Hippocampal formation (tissue), 2 donors: ENCODE data around the gene DNAAF3.
A peak's percentile ranks its signal among the peaks of the same experiment; 100 is the strongest.

Experiments used
- DNase-seq, 2 donors: peaks; one replicate each; lab custom pipeline; 2025; lab: John Stamatoyannopoulos, UW

DNAAF3 gene

DNA sequence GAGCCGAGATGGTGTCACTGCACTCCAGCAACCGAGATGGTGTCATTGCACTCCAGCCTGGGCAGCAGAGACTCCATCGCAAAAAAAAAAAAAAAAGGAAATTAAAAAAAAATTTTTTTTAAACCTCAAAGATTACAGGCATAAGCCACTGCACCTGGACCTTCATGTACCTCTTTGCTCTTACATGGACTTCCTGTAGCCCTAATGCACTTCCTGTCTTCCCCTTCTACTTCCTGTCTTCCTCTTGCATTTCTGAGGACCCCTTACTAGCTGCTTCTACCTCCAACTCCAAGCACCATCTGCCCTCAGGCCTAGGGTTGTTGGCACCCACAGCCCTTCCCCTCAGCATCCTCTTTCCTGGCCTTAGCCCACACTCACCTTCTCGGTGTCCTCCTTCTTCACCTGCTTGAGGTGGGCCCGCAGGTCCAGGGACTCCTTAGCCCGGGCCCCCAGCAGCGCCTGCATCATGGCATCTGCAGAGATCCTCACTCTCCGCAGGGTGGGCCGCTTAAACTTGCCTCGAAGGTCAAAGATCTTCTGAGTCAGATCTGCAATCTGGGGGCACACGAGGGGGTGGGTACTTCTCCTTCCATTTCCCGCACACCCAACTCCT lies 12.7 kb downstream of the DNAAF3 start:
- no peak for DNase-seq

DNA sequence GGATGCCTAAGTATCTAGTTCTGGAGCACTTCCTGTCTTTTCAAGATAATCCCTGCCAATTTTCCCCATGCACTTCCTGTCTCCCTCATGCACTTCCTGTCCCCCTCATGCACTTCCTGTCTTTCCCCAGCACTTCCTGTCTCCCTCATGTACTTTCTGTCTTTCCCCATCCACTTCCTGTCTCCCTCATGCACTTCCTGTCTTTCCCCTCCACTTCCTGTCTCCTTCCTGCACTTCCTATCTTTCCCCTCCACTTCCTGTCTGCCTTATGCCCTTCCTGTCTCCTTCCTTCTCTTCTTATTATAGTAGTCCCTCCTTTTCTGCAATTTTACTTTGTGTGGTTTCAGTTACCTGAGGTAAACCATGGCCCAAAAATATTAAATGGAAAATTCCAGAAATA lies 14.4 kb downstream of the DNAAF3 start:
- no peak for DNase-seq

DNA sequence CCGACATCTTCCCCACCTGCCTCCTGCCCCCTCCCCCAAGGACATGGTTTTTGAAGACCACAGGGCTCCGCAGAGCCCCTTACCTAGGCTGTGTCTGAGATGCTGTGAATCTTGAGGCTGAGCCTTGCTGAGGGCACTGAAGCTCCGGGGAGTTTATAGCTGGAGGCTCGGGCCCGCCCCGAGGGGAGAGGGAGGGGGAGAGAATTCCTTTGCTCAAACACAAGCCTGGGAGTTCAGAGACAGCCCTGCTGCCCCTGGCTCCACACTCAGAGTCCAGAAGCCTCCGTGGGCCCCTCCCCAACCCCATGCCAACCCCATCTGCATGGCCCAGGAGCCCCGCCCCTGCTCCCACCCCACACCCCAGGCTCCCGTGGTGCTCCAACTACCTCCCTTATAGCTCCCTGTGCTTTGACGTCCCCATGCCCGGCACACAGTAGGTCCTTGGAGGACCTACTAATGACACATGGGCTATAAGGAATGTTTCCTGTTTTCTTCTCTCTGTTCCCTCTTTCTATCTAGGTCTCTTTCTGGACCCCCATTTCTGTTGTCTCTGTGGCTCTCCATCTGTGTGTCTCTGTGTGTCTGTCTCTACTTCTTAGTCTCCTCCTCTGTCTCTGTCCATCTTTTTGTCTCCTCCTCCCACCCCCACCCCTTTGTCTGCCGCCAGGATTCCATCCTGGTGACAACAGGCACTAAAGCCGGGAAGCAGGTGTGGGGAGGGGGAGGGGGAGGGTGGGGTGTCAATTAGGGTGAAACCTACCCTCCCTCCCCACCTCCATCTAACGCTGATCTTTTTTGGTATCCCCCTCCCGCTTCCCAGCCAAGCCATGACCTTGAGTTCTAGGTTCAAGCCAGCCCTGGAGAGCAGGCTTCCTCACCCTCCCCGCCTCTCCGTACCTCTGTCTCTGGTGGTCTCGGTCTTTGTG lies 17.1 kb downstream of the DNAAF3 start, which contains the start of gene TNNT1:
TSS of gene TNNT1 (minus strand) at position 129 of the 926 bp plus-strand sequence. CDS start 2,049 bp downstream, outside the sequence.
- no peak for DNase-seq

DNA sequence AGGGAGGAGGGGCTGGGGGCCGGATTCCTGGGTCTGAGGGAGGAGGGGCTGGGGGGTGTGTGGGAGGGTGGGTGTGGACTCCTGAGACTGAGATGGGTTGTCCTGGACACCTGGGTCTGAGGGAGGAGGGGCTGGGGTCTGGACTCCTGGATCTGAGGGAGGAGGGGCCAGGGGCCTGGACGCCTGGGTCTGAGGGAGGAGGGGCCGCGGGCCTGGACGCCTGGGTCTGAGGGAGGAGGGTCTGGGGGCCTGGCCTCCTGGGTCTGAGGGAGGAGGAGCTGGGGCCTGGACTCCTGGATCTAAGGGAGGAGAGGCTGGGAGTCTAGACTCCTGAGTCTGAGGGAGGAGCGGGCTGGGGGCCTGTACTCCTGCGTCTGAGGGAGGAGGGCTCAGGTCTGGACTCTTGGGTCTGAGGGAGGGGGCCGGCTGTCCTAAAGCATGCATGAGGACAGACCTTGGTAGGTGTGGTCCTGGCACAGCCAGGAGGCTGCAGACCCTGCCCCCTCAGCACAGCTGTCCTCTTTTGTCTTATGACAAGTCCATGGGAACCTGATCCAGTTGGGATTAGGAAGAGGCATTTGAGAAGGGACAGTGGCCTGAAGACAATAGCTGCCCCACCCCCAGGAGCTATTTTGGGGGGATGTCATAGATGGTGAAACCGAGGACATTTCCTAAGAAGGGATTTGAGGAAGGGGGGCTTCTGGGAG lies 18.7 kb downstream of the DNAAF3 start:
- DNase-seq = no peak

DNA sequence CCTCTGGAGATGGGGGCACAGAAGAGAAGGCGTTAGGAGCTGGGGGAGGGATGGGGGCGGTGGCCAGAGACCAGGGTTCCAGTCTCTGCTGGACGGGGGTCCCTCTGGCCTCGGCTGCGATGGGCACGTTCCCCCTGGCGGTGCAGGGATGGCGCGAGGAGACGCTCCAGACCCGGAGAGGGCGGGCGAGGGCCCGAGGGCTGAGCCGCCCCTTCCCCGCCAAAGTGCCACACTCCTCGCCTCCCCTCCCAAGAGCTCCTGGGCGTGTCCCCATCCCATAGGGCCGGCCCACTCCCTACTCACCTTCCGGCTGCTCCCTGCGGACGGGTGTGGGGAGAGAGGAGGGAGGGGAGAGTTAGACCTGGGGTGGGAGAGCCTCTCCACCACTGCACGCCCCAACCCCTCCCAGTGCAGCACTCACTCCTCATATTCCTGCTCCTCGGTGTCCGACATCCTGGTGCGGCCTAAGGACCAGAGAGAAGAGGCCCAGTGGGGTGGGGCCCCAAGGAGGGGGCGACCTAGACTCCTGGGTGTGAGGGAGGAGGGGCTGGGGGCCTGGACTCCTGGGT lies 19.6 kb downstream of the DNAAF3 start:
- no peak for DNase-seq

DNA sequence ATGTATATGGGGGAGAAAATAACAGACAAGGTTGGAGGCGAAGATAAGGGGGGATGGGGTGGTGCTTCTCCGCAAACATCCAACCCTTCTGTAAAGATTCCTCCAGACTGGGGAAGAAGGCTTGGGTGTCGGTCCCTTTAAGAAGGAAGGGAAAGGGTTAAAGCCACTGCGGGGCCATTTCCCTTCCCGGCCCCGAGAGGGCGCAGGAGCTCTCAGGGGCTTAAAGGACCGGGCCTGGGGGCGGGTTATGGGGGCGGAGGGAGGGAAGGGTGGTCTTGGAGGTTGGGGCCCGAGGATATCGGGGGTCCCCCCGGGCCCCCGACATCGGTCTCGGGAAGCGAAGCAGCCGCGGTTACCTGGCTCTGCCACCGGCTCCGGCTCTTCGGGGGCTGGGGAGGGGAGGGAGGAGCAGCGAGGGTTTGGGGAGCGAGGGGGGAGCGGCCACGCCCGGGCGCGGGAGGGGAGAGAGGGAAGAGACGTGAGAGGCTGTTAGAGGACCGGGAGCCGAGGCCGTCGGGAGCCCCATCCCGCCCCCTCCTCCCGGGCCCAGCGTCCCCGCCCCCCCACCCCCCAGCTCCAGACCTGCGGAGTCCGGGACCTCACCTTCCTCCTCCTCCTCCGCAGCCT lies 20.2 kb downstream of the DNAAF3 start:
- no peak for DNase-seq

DNA sequence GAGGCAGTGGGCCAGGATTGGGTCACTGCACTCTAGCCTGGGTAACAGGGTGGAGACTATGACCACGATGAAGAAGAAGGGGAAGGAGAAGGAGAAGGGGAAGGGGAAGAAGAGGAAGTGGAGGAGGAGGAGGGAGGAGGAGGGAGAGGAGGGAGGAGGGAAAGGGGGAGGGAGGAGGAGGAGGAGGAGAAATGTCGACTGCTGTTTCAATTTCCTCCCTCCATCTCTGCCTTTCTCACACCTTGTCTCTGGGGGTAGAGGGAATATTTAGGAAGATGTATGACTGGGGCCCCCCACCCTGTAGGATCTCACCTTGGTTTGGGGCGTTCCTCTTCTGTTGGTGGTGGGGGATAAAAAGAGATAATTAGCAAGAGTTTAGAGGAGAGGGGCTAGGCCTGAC lies 21.2 kb downstream of the DNAAF3 start:
- DNase-seq = no peak

DNA sequence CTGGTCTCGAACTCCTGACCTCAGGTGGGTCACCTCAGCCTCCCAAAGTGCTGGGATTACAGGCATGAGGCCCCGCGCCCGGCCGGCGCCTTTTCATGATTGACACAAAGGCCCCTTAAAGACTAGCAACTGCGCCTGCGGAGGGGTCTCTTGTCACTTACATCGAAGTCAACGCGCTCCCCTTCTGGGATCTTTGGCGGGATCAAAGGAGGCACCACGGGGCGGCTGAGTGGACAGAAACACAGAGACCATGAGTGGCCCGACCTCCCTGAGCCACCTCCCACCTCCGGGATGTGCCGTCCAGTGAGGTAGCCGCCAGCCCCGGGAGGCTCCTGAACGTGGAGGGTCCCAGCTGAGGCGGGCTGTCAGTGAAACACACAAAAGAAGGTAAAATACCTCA lies 24.7 kb downstream of the DNAAF3 start:
- no peak for DNase-seq

DNA sequence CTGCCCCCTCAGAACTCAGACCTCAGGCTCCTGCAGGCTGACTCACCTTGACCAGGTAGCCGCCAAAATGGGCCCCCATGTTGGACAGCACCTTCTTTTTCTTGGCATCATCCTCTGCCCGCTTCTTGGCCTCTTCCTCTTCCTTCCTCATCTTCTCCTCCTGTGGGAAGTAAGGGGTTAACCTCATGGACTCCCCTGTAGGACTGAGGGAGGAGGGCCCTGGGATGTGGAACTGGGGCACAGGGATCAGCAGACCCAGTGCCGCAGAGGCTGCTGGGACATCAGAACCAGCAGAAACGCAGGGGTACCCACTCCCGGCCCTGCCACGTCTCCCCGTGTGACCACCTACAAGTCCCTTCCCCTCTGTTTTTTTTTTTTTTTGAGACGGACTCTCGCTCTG lies 28.5 kb downstream of the DNAAF3 start:
- no peak for DNase-seq

DNA sequence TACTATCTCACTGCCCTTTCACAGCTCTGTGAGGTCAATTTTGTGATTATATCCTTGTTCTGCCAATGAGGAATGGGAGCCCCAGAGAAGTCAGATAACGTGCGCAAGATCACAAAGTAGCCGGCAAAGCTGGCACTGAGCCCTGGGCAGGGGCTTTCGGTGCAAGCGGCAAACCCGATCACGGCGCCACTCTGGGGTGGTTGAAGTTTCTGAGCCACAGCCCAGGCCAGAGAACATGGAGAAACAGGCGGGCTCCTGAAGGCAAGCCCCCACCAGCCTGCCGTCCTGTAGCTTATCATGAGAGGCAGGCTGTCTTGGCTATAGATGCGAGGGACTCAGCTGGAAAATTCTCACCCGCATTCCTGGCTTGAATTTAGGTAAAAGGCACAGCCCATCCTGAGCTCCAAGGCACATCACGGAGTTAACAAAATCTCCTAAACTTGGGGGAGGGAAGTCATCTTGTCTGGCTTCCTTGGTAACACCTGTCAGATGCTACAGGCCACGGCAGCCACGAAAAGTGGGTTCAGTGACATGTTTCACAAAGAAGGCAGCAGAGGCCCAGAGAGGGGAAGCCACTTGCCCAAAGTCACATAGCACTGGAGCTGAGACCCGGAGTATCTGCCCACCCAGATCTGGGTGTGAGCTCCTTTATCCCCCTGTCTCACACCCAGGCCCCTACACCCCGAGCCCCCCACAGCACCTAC lies 29.9 kb downstream of the DNAAF3 start:
- DNase-seq = no peak

DNA sequence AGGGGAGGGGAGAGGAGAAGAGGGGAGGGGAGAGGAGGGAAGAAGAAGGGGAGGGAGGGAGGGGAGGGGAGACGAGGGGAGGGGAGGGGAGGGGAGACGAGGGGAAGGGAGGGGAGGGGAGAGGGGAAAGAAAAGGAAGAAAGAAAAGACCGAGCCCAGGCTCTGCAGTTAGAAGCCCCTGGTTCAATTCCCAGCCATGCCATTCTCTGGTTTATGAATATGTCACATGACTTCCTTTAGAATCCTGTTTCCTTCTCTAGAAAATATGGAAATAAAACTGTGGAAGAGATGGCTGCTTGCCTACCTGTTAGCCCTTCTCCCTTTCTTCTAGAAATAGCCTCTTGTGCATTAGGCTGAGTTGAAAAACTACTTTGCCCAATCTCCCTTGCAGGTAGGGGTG lies 31.7 kb downstream of the DNAAF3 start:
- no peak for DNase-seq

DNA sequence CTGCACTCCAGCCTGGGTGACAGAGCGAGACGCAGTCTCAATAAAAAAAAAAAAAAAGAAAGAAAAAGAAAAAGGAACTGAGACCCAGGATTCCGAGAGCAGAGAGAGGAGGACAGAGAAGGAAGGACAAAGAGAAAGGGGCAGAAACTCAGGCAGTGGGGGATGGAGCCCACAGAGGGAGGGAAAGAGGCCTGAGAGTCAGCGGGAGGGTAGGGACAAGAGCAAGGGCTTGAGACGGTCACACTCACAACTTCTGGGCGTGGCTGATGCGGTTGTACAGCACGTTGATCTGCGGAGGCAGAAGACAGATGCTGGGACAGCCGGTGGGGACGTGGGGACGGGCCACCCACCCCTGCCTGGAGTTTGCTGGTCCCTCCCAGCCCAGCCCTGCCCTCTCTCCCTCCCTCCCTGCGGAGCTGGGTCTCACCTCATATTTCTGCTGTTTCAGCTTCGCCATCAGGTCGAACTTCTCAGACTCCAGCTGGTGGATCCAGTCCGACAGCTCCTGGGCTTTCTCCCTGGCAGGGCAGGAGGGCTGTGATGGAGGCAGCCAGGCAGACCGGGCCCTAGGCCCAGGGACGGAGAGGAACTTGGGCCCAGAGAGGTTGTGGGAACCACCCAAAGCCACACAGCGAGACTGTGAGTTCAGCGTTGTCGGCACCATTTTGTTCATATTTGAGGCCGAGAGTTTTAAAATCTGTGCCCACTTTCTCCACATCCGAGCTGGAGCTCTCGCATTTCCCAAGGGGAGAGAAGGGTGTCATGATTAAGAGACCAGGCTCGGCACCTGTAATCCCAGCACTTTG lies 32.6 kb downstream of the DNAAF3 start:
- DNase-seq = no peak

DNA sequence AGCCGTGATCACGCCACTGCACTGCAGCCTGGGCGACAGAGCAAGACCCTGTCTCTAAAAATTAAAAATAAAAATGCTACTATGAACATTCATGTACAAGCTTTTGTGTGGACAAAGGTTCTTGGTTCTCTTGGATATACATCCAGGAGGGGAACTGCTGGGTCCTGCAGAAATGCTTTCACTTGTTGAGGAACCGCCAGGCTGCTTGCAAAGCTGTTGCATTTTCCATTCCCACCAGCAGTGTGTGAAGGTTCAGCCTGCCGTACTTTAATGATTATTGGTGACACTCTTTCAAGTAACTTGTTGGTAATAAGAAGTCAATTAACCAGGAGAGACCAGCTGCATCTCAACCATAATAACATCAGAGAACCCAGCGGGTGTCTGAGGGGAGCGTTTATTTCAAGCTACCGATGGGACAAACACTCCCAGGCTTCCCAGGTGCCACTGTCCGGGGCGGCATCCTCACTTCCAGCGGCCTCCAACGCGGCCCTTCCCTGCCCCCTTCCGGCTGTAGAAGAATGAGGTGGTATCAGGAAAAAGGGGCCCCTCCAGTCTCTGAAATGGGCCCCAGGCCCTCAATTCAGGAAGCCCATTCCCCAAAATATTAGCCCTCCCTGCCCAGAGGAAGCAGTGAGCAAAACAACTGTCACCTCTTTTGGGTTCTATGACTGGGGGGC lies 33.8 kb downstream of the DNAAF3 start:
- no peak for DNase-seq

DNA sequence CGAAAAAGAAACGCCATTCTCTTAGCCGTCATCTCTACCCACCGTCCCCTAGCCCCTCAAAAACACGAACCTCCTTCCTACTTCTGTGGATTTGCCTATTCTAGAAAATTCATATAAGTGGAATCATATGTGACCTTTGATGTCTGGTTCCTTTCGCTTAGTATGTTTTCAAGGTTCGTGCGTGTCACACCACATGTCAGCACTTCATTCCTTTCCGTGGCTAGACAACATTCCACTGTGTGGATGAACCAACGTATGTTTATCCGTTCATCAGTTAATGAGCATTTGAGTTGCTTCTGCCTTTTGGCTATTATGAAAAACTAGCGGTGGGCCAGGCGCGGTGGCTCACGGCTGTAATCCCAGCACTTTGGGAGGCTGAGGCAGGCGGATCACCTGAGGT lies 35.0 kb downstream of the DNAAF3 start:
- no peak for DNase-seq

DNA sequence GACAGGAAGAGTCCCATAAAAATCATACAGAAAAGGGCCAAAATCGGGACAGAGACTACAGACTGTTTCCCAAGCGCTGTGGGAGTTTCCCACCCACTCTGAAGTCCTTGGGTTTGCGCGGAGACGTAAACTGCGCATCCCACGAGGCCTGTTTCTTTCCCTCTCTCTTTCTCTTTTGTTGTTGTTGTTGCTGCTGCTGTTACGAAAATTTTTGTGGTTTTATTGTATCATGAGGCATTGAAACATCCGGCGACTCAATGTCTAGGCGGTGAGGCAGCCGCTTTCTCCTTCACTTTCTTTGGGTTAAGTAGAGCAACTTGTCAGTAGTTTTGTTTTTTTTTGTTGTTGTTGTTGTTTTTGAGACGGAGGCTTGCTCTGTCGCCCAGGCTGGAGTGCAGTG lies 47.4 kb downstream of the DNAAF3 start:
- DNase-seq = no peak

DNA sequence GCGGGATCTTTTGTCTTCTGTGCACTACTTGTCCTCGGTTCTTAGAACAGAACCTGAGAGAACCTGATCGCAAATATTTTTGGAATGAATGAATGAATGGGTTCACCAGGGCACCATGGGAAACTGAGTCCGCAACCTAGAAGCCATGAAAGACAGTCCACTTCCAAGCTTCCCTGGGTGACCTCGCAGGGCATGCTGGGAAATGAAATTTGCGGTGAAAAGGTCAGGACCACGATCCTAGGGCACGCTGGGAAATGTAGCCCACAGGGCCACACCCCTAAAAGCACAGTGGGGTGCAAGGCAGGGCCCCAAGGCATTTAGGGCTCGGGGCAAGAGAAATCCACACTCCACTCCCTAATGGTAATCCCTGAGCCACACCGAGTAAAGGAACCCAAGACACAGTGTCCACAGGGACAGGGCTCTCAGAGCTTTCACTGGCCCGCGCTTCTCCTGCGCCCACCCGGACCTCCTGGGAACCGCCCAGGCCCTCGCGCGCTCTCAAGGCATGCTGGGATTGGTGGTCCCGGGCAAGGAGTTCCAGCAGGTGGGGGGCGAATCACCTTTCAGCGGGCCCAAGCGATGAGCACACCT lies 47.9 kb downstream of the DNAAF3 start:
- DNase-seq = peak; percentile 27 to 56

DNA sequence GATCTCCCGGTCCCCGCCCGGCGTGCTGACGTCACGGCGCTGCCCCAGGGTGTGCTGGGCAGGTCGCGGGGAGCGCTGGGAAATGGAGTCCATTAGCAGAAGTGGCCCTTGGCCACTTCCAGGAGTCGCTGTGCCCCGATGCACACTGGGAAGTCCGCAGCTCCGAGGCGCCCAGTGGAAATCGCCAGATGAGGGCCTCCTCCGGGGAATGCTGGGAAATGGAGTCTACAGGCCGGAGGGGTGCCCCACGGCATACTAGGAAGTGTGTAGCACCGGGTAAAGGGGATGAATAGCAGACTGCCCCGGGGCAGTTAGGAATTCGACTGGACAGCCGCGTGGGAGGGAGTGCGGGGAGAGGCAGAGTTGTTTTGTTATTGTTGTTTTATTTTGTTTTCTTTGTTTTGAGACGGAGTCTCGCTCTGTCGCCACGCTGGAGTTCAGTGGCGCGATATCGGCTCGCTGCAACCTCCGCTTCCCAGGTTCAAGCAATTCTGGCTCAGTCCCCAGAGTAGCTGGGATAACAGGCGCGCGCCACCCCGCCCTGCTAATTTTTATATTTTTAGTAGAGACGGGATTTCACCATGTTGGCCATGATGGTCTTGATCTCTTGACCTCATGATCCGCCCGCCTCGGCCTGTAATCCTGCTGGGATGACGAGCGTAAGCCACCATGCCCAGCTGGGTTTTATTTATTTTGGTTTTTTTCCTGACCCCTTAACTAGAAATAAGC lies 48.6 kb downstream of the DNAAF3 start:
- DNase-seq = peak; percentile 98 to 99

DNA sequence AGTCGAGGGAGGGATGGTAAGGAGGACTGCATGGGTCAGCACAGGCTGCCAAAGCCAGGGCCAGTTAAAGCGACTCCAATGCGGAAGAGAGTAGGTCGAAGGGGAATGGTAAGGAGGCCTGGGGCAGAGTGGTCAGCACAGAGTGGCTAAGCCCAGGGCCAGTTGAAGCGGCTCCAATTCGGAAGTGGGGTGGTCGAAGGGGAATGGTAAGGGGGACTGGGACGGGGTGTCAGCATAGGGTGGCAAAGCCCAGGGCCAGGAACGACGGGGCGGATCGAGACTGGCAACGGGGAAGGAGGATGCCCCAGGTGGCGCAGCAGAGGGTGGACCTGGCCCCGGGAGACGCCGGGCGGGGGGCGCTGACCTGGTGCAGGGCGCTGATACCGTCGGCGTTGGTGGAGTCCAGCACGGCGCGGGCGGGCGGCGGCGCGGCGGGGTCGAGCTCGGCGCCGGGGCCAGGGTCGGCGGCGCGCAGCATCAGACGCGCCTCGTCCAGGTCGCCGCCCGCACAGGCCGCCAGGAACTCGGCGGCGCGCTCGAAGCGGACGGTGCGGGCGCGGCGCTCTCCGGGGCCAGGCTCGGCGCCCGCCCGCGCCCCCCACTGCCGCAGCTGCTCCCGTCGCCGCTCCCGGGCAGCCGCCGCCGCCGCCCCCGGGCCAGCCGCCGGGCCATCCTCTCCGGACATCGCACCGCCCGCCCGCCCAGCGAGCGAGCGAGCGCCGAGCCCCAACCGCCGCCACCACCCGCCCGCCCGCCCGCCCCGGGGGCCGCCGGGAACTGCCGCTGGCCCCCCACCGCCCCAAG lies 49.4 kb downstream of the DNAAF3 start, which contains the start of gene PPP1R12C:
TSS of gene PPP1R12C (minus strand) at position 779 of the 804 bp plus-strand sequence. CDS start at position 685, 94 bp downstream.
- no peak for DNase-seq
